Caki2 (cell line): ENCODE measurements around the gene C15orf61. TPM values are rescaled to one million over a fixed set of nuclear protein-coding genes. Genes with fewer than 3 reads are reported as not detected.

Source experiments
- DNase-seq: peaks from one replicate; pipeline ENCODE4 v3.0.0-alpha.2; 2015; ENCODE audit warnings: low read depth
- in situ Hi-C: cut with HindIII; loops from 2 replicates; pipeline ENCODE4 v1.10.0; 2016; ENCODE audit warnings: low sequenced_read_pairs, low pct_unique_long_range_greater_than_20kb, mixed read lengths
- total RNA-seq: library from RNA; depleted of rRNA; stranded (reverse); fragments of >200 nt; shearing (Covaris generic); gene quantifications from 2 replicates; pipeline ENCODE4 v1.2.3, GENCODE V29; 2014; ENCODE audit warnings: low replicate concordance; rRNA removed

The C15orf61 gene
- total RNA-seq, 1 experiment from 2014 or later: 2.0 TPM

- no peak for DNase-seq
- in situ Hi-C loops: no loop called here
Observed at GRCh38 chr15:67571648-67572415, 50.9 kb downstream of the C15orf61 start.

DNA sequence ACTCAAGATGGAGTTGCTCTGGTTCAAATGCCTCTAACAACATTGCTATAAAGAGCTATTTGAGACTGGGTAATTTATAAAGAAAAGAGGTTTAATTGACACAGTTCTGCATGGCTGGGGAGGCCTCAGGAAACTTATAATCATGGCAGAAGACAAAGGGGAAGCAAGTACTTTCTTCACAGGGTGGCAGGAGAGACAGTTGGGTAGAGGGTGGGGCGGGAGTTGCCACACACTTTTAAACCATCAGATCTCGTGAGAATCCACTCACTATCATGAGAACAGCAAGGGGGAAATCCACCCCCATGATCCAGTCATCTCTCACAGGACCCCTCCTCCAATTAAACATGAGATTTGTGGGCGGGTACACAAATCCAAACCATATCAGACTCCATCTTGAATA is 52.3 kb downstream of the C15orf61 start:
- in situ Hi-C loops: no loop called here
- no peak for DNase-seq

DNA sequence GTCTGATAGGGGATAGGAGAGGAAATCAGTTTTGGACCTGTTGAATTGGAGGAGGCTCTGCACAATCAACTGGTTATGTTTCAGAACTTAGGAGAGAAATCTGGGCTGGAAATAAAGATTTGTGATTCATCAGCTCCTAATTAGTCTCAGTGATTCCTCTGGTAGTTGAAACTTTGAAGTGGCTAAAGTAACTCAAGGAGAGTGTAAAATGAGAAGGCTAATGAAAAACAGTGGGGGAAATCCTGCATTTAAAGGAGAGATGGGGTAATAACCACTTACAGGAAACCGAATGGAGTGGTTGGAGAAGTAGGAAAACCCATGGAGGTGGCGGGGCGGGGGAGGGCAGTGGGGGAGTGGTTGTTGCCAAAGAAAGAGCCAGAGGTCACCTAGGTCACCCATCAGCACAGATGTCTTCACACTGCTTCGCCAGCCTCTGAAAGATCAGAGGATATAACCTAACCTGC is 54.1 kb downstream of the C15orf61 start:
- no peak for DNase-seq
- in situ Hi-C loops: no loop called here

GRCh38 chr15:67578020-67578600 is 57.2 kb downstream of the C15orf61 start:
- no peak for DNase-seq

DNA sequence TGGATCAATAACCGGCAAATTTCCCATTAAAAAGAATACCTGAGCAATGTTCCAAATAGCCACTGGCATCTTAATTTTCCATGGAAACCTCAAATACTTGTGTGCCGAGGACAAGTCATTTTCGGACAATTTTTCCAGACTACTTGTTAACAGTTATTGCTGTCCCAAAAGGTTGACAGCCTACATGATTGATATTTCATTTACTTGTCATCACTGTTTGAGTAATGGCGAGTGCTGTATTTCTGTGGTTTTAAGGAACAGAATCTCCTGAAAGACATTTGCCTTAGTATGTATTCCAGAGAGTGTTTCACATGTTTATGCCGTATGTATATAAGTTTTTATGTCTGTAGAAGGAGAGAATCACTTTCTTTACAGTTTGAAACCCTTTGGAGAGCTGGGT is 58.2 kb downstream of the C15orf61 start:
- in situ Hi-C loops: no loop called here
- no peak for DNase-seq

More at GRCh38 chr15:67578020-67578600, 57.2 kb downstream of the C15orf61 start:
- in situ Hi-C loops: no loop called here

Other genes starting within 250 kb of the C15orf61 start
- 1.7 and 5.4 TPM in 2 replicates for gene MAP2K5, start 21.6 kb downstream of the C15orf61 start, total RNA-seq